A673 (cell line): Measurements from ENCODE around the gene TGM5.

Experiments
- EZH2 ChIP-seq: fragments of 200-600 bp; sonication (generic); IDR thresholded peaks from 2 replicates; pipeline ENCODE4 v1.6.1; 2017; ENCODE audit warnings: borderline replicate concordance, low read depth, mild to moderate bottlenecking, mixed read lengths, antibody characterized with exemption, low read length; ENCODE audit not compliant: poor library complexity, severe bottlenecking
- TF ChIP-seq, protein P1 (sequence below): fragments of 300-800, 200-600 bp; sonication (generic); conservative IDR thresholded peaks from 2 replicates; pipeline ENCODE4 v1.5.1; 2017; ENCODE audit warnings: low read depth, mild to moderate bottlenecking, antibody characterized with exemption, low read length, moderate library complexity, mixed read lengths

DNA sequence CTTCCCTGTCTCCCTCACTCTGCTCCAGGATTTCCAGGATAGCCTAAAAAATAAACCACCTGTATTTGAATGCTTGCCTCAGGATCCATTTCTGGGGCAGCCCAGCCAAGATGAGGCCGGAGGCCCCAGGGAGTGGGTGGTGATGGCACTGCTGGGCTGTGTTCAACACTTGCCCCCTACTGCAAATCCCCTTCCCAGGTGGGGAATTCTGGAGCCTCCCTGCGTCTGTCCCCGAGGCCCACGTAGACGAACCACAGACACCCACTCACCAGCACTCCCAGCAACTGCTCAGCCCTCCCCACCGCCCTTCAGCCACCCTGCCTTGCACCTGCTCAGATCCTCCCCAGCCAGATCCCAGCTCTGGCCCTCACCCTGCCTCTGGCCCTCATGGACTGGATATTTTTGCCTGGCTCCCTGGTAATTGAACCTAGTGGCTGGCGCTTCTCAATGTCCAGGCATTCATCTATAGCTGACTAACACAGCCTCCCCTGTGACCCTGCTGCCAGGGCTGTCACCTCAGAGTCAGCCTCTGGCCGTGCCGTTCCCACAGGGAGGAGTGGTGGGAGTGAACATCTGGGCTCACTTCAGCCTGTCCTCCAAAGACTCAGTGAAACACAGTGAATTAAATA, 28.8 kb downstream of the TGM5 start:
- no peak for TF ChIP-seq EZH2
- TF ChIP-seq, protein P1, sequence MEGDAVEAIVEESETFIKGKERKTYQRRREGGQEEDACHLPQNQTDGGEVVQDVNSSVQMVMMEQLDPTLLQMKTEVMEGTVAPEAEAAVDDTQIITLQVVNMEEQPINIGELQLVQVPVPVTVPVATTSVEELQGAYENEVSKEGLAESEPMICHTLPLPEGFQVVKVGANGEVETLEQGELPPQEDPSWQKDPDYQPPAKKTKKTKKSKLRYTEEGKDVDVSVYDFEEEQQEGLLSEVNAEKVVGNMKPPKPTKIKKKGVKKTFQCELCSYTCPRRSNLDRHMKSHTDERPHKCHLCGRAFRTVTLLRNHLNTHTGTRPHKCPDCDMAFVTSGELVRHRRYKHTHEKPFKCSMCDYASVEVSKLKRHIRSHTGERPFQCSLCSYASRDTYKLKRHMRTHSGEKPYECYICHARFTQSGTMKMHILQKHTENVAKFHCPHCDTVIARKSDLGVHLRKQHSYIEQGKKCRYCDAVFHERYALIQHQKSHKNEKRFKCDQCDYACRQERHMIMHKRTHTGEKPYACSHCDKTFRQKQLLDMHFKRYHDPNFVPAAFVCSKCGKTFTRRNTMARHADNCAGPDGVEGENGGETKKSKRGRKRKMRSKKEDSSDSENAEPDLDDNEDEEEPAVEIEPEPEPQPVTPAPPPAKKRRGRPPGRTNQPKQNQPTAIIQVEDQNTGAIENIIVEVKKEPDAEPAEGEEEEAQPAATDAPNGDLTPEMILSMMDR, result no peak
